Endodermal cell (in vitro differentiated cells): ENCODE data around the gene MVD. TPM values are rescaled to one million over a fixed set of nuclear protein-coding genes. Genes with fewer than 3 reads are reported as not detected.

ENCODE experiments used
- DNase-seq: peaks from one replicate; pipeline ENCODE4 v3.0.0-alpha.2; 2017
- H3K27ac ChIP-seq: 2 replicates; pipeline ENCODE4 v1.5.1; 2013; ENCODE audit warnings: mild to moderate bottlenecking, low read depth, low read length, moderate library complexity
- H3K27me3 ChIP-seq: 2 replicates; pipeline ENCODE4 v1.6.1; 2013; ENCODE audit warnings: mild to moderate bottlenecking, low read length, moderate library complexity; ENCODE audit not compliant: insufficient read depth, control insufficient read depth, poor library complexity, severe bottlenecking
- H3K36me3 ChIP-seq: 2 replicates; pipeline ENCODE4 v1.7.0; 2013; ENCODE audit warnings: mild to moderate bottlenecking, low read length, moderate library complexity; ENCODE audit not compliant: control insufficient read depth, insufficient read depth
- H3K4me1 ChIP-seq: one replicate; pipeline ENCODE4 v1.7.0; 2013; ENCODE audit warnings: low read length; ENCODE audit not compliant: control insufficient read depth, insufficient read depth
- H3K4me3 ChIP-seq: 2 replicates; pipeline ENCODE4 v1.5.1; 2013; ENCODE audit warnings: mild to moderate bottlenecking, low read length, moderate library complexity
- H3K9ac ChIP-seq: 2 replicates; pipeline ENCODE4 v1.6.1; 2013; ENCODE audit warnings: mild to moderate bottlenecking, low read length, moderate library complexity; ENCODE audit not compliant: poor library complexity, severe bottlenecking; ENCODE audit errors: extremely low read depth
- H3K9me3 ChIP-seq: 2 replicates; pipeline ENCODE4 v1.6.1; 2013; ENCODE audit warnings: mild to moderate bottlenecking, low read length, moderate library complexity; ENCODE audit not compliant: control insufficient read depth
- H3K27ac Mint-ChIP-seq: 2 replicates; pipeline ENCODE4 v1.8.0; 2020; ENCODE audit warnings: mixed read lengths
- H3K27me3 Mint-ChIP-seq: 2 replicates; pipeline ENCODE4 v1.8.0; 2021; ENCODE audit warnings: mild to moderate bottlenecking, mixed read lengths; ENCODE audit not compliant: insufficient read depth
- H3K36me3 Mint-ChIP-seq: 2 replicates; pipeline ENCODE4 v1.8.0; 2020; ENCODE audit warnings: low read depth, mixed read lengths
- H3K4me1 Mint-ChIP-seq: 2 replicates; pipeline ENCODE4 v1.8.0; 2020; ENCODE audit warnings: mixed read lengths
- H3K4me3 Mint-ChIP-seq: 2 replicates; pipeline ENCODE4 v1.8.0; 2020; ENCODE audit warnings: mild to moderate bottlenecking, moderate library complexity, mixed read lengths
- H3K9me3 Mint-ChIP-seq: 2 replicates; pipeline ENCODE4 v1.8.0; 2020; ENCODE audit warnings: mild to moderate bottlenecking, mixed read lengths
- whole genome bisulfite sequencing, 2 experiments: methylation state at CpG; one replicate each; pipeline versions ENCODE4 v1.1.5 to v1.1.7; 2013; ENCODE audit warnings: missing lambda C conversion rate in 2 of 2, mixed read lengths in 1 of 2; ENCODE audit not compliant: insufficient coverage in 1 of 2, insufficient read length in 1 of 2; 5-methylcytosine and 5-hydroxymethylcytosine counted together
- total RNA-seq, 2 donors: library from RNA; stranded (reverse); fragmentation: NEBNext Ultra II Directional in 1 of 2; extraction: Animal tissue kit (Norgen Biotek cat#: 25700) in 1 of 2; gene quantifications; 2 replicates in 1 of 2; 3 replicates in 1 of 2; pipeline ENCODE4 v1.2.1, GENCODE V29; 2021
- TF ChIP-seq, protein P1 (sequence below): fragments of 200-600 bp; sonication (generic); conservative IDR thresholded peaks from 2 replicates; pipeline ENCODE4 v1.5.0; 2021; ENCODE audit warnings: antibody characterized with exemption, mild to moderate bottlenecking

MVD gene
- total RNA-seq, 2 donors from 2014 or later: 79.8 to 81.4 TPM

DNA sequence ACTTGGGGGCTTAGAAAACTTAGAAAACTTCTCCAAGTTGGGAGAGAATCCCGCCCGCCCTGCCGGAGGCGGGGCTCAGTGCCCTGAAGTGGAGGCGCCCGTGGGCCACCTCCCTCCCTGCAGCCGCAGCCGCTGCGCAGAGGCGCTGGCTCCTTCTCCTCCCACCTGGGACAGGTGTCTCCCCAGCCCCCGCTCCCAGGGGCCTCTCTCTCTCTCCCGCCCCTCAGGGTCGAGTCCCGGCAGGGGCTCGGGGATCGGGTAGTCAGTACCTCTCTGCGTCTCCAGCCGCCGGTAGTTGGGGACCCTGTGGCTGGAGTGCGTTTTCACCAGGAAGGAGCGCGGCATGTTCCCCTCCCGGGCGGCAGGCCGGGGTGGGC is 23.2 kb upstream of the MVD start:
- Mint-ChIP-seq H3K4me3 (peak overlapping the region; percentile 57), H3K9me3 (no peaks in the 10 kb centered on the region), H3K4me1 (peaks cover 10% of the 10 kb centered on the region), H3K36me3 (no peaks in the 10 kb centered on the region), H3K27me3 (peaks cover 40% of the 10 kb centered on the region), H3K27ac (no peak overlapping the region)
- peaks cover 35% of the 10 kb centered on the region for H3K27me3 ChIP-seq
- H3K9ac ChIP-seq: no peak overlapping the region
- no peak for DNase-seq
- H3K4me1 ChIP-seq: no peaks in the 10 kb centered on the region
- H3K4me3 ChIP-seq: peak overlapping the region; percentile 76
- 0 to 1% methylated on average over 6 to 25 of the region's 25 CpGs for WGBS, 2 experiments
- TF ChIP-seq, protein P1, sequence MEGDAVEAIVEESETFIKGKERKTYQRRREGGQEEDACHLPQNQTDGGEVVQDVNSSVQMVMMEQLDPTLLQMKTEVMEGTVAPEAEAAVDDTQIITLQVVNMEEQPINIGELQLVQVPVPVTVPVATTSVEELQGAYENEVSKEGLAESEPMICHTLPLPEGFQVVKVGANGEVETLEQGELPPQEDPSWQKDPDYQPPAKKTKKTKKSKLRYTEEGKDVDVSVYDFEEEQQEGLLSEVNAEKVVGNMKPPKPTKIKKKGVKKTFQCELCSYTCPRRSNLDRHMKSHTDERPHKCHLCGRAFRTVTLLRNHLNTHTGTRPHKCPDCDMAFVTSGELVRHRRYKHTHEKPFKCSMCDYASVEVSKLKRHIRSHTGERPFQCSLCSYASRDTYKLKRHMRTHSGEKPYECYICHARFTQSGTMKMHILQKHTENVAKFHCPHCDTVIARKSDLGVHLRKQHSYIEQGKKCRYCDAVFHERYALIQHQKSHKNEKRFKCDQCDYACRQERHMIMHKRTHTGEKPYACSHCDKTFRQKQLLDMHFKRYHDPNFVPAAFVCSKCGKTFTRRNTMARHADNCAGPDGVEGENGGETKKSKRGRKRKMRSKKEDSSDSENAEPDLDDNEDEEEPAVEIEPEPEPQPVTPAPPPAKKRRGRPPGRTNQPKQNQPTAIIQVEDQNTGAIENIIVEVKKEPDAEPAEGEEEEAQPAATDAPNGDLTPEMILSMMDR: no peak
- H3K36me3 ChIP-seq: no peaks in the 10 kb centered on the region
- H3K9me3 ChIP-seq: no peaks in the 10 kb centered on the region
- no peak overlapping the region for H3K27ac ChIP-seq

DNA sequence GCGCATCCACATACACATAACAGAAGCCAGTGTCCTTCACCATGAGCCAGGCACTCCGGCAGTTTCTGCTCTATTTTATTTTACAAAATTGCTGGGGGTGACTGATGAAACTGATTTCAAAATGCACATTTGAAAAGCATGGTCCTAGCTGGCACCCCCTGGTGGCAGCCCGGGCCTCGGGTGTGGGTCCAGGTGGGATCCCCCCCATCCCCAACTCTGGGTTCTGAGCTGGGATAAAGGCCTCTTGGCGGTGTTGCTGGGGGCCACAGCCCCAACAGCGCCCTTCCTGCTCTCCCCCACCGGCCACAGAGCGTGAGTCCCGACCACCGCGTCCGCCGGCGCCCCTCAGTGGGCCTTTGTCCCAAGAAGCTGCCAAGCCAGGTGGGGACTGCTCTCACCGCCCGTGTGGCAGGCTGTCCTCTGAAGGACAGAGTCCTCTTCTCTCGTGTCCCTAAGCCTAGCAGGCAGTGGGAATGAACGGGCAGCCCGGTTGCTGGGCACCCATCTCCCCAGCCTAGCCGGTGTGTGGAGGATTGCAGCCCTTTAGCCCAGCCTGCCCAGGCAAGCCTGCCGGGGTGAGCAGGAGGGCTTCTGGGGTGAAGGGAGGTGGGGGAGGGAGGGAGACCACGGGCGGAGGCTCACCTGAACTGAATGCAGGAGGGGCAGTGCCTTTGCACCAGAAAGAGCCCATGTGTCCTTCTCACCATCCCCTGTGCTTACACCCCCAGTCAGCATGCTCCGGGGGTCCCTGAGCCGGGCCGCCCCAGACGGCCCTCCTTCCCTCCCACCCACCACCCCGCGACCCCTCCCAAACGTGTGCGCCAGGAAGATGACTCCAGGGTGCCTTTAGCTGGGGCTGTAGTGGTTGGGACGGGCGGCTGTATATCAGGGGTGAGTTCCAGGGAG is 22.5 kb upstream of the MVD start:
- Histone ChIP-seq H3K4me1 (no peaks in the 10 kb centered on the region), H3K27me3 (peaks cover 35% of the 10 kb centered on the region), H3K27ac (no peak overlapping the region), H3K9me3 (no peaks in the 10 kb centered on the region), H3K4me3 (peak overlapping the region; percentile 76), H3K36me3 (no peaks in the 10 kb centered on the region), H3K9ac (no peak overlapping the region)
- Mint-ChIP-seq H3K27ac (no peak overlapping the region), H3K36me3 (peaks cover 2% of the 10 kb centered on the region), H3K4me1 (peaks cover 10% of the 10 kb centered on the region), H3K4me3 (peak overlapping the region; percentile 57), H3K27me3 (peaks cover 34% of the 10 kb centered on the region), H3K9me3 (no peaks in the 10 kb centered on the region)
- TF ChIP-seq, protein P1: peak; percentile 84
- peak; percentile 77 for DNase-seq
- 13 to 18% methylated on average over 15 to 33 of the region's 33 CpGs for WGBS, 2 experiments

DNA sequence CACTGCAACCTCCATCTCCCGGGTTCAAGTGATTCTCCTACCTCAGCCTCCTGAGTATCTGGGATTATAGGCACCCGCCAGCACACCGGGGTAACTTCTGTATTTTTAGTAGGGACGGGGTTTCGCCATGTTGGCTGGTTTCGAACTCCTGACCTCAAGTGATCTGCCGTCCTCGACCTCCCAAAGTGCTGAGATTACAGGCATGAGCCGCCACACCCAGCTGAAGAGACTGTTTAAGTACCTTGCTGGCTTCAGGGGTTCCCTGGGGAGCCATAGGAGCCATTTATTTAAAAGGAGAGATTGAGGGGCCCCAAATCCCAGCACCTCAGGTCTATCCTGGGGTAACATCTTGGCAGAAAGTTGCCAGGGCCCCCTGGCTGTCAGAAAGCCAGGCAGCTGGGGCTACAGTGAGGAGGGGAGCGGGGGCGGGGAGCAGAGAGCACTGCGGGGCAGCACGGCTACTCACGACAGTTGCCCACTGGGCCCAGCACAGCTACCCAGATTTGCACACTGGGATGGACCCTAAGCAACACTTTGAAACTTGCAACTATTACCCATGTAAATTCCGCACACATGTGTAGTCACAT is 21.8 kb upstream of the MVD start:
- Mint-ChIP-seq H3K4me3 (no peak overlapping the region), H3K36me3 (peaks cover 2% of the 10 kb centered on the region), H3K4me1 (peaks cover 10% of the 10 kb centered on the region), H3K27ac (no peak overlapping the region), H3K9me3 (no peaks in the 10 kb centered on the region), H3K27me3 (peaks cover 33% of the 10 kb centered on the region)
- H3K27ac ChIP-seq: no peak overlapping the region
- H3K36me3 ChIP-seq: no peaks in the 10 kb centered on the region
- H3K4me3 ChIP-seq: no peak overlapping the region
- TF ChIP-seq, protein P1: no peak
- H3K9me3 ChIP-seq: no peaks in the 10 kb centered on the region
- DNase-seq: no peak
- WGBS, 2 experiments: 73 to 87% methylated on average over 11 to 15 of the region's 15 CpGs
- no peak overlapping the region for H3K9ac ChIP-seq
- H3K27me3 ChIP-seq: peaks cover 35% of the 10 kb centered on the region
- no peaks in the 10 kb centered on the region for H3K4me1 ChIP-seq
